ENCODE results near the gene SEMA7A.

SEMA7A gene

DNA sequence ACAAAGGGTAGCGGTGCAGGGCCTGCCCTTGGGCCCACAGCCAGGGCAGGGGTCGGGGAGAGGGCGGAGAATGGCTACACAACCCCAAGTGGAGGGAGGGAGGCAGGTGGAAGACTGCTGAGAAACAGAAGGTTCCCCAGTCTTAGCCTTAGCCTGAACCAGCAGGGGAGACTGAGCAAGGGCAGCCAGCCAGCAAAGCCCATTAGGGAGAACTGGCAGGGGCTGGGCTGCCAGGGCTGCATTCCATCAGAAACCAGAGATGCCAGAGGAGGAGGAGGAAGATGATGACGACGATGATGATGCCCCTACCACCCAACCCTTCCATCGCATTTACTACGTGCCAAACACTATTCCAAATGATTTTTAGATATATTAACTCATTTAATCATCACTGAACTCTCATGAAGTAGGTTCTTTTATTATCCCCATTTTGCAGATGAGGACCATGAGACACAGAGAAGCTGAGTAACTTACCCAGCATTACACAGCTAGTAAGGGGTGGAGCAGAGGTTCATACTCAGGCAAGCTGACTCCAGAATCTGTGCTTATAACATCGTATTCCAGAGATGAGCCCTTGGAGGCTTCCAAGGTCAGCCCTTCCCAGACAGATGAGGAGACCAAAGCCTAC is 8.7 kb downstream of the SEMA7A start:
- no peak overlapping the region for H3K4me3 ChIP-seq (ENCODE audit: insufficient read depth, low read length, poor library complexity, severe bottlenecking)
- no peaks in the 10 kb centered on the region for H3K36me3 ChIP-seq (ENCODE audit: low read length)
- no peak overlapping the region for H3K4me2 ChIP-seq (ENCODE audit: low read depth, low read length, poor library complexity, severe bottlenecking)
- H3K79me2 ChIP-seq (ENCODE audit: insufficient read depth, low read length) = no peaks in the 10 kb centered on the region
- H3K27me3 ChIP-seq (ENCODE audit: low read length) = no peaks in the 10 kb centered on the region
- TF ChIP-seq EZH2phosphoT487 (conservative IDR thresholded peaks at IDR 0.05; ENCODE audit: low read length) = no peak
- TF ChIP-seq, protein P1, sequence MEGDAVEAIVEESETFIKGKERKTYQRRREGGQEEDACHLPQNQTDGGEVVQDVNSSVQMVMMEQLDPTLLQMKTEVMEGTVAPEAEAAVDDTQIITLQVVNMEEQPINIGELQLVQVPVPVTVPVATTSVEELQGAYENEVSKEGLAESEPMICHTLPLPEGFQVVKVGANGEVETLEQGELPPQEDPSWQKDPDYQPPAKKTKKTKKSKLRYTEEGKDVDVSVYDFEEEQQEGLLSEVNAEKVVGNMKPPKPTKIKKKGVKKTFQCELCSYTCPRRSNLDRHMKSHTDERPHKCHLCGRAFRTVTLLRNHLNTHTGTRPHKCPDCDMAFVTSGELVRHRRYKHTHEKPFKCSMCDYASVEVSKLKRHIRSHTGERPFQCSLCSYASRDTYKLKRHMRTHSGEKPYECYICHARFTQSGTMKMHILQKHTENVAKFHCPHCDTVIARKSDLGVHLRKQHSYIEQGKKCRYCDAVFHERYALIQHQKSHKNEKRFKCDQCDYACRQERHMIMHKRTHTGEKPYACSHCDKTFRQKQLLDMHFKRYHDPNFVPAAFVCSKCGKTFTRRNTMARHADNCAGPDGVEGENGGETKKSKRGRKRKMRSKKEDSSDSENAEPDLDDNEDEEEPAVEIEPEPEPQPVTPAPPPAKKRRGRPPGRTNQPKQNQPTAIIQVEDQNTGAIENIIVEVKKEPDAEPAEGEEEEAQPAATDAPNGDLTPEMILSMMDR (IDR thresholded peaks at IDR 0.05; ENCODE audit: insufficient read depth, low read length, poor library complexity, severe bottlenecking) = no peak
- H3F3A ChIP-seq (ENCODE audit: insufficient read depth) = no peaks in the 10 kb centered on the region
- no peak overlapping the region for H3K27ac ChIP-seq (ENCODE audit: low read depth, low read length)
- H4K20me1 ChIP-seq (ENCODE audit: low read depth, low read length) = no peaks in the 10 kb centered on the region
- no peaks in the 10 kb centered on the region for H3K9me3 ChIP-seq (ENCODE audit: insufficient read depth, low read length)
- H3K9ac ChIP-seq (ENCODE audit: low read length) = no peak overlapping the region
- no peak overlapping the region for H2AFZ ChIP-seq (ENCODE audit: low read depth, low read length, severe bottlenecking)
- no peaks in the 10 kb centered on the region for H3K9me2 ChIP-seq (replicated peaks; ENCODE audit: insufficient read depth, low read length)

DNA sequence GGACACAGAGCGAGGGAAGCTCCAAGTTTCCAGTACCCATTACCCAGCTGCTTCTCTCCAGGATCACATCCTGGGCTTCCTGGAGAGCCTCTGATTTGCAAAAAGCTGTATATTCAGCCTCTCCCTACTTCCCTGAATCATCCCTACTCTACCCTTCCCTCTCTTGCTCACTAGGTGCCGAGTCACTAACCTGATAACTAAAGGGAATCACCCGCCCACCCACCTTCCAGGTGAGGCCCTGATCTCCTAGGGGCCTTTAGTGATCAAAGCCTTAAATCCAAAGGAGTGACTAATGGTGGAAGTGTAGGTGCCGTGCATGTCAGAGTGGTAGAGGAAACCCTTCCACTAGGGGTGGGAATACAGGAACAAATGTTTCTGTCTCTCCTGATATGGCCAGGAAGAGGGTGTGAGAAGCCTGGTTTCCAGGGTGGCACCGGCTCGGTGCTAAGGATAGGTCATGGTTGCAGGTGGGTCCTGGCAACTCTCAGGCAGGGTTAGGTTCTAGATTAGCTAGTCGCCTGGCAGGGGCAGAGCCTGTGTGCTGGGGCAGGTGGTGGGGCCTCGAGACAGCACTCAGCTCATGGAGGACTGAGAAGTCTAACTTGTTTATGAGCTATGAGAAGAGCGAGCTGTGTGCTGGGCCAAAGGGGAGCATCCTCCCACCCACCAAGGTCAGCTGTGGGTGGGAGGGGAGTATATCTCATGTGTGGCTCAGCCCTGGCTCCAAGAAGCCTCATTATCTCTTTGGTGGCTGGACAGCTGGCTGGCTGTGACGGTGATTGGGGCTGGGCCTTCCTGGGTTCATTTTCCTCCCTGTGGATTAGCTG is 10.1 kb downstream of the SEMA7A start:
- Histone ChIP-seq H3K9ac (ENCODE audit: low read length) (no peak overlapping the region), H3F3A (ENCODE audit: insufficient read depth) (no peaks in the 10 kb centered on the region), H3K9me2 (replicated peaks; ENCODE audit: insufficient read depth, low read length) (no peaks in the 10 kb centered on the region), H3K79me2 (ENCODE audit: insufficient read depth, low read length) (no peaks in the 10 kb centered on the region), H4K20me1 (ENCODE audit: low read depth, low read length) (no peaks in the 10 kb centered on the region), H3K27me3 (ENCODE audit: low read length) (no peaks in the 10 kb centered on the region), H3K9me3 (ENCODE audit: insufficient read depth, low read length) (no peaks in the 10 kb centered on the region), H3K36me3 (ENCODE audit: low read length) (no peaks in the 10 kb centered on the region), H2AFZ (ENCODE audit: low read depth, low read length, severe bottlenecking) (no peak overlapping the region), H3K4me2 (ENCODE audit: low read depth, low read length, poor library complexity, severe bottlenecking) (no peak overlapping the region), H3K4me3 (ENCODE audit: insufficient read depth, low read length, poor library complexity, severe bottlenecking) (no peak overlapping the region), H3K27ac (ENCODE audit: low read depth, low read length) (no peak overlapping the region)
- TF ChIP-seq EZH2phosphoT487 (conservative IDR thresholded peaks at IDR 0.05; ENCODE audit: low read length) = no peak
- TF ChIP-seq, protein P1 (IDR thresholded peaks at IDR 0.05; ENCODE audit: insufficient read depth, low read length, poor library complexity, severe bottlenecking) = no peak

GRCh38 chr15:74422652-74423430 is 10.9 kb downstream of the SEMA7A start:
- no peak overlapping the region for H3K27ac ChIP-seq (ENCODE audit: low read depth, low read length)
- no peak overlapping the region for H2AFZ ChIP-seq (ENCODE audit: low read depth, low read length, severe bottlenecking)
- H3K27me3 ChIP-seq (ENCODE audit: low read length) = no peaks in the 10 kb centered on the region
- no peak overlapping the region for H3K9ac ChIP-seq (ENCODE audit: low read length)
- no peak overlapping the region for H3K4me3 ChIP-seq (ENCODE audit: insufficient read depth, low read length, poor library complexity, severe bottlenecking)
- no peaks in the 10 kb centered on the region for H3F3A ChIP-seq (ENCODE audit: insufficient read depth)
- H3K36me3 ChIP-seq (ENCODE audit: low read length) = no peaks in the 10 kb centered on the region
- no peaks in the 10 kb centered on the region for H3K79me2 ChIP-seq (ENCODE audit: insufficient read depth, low read length)
- no peaks in the 10 kb centered on the region for H3K9me3 ChIP-seq (ENCODE audit: insufficient read depth, low read length)
- no peaks in the 10 kb centered on the region for H4K20me1 ChIP-seq (ENCODE audit: low read depth, low read length)
- H3K4me2 ChIP-seq (ENCODE audit: low read depth, low read length, poor library complexity, severe bottlenecking) = no peak overlapping the region
- H3K9me2 ChIP-seq (replicated peaks; ENCODE audit: insufficient read depth, low read length) = no peaks in the 10 kb centered on the region
- TF ChIP-seq EZH2phosphoT487 (conservative IDR thresholded peaks at IDR 0.05; ENCODE audit: low read length) = no peak
- TF ChIP-seq, protein P1 (IDR thresholded peaks at IDR 0.05; ENCODE audit: insufficient read depth, low read length, poor library complexity, severe bottlenecking) = no peak
